HG02970 (cell line): Measurements from ENCODE around the gene ZMYM3.

Source experiments
- ATAC-seq: cut with Tn5 transposase; IDR thresholded peaks from one replicate; pipeline ENCODE4 v1.9.1; 2021; ENCODE audit warnings: mild to moderate bottlenecking, moderate library complexity, moderate number of reproducible peaks; ENCODE audit not compliant: unreplicated experiment, low FRiP score

The ZMYM3 gene

DNA sequence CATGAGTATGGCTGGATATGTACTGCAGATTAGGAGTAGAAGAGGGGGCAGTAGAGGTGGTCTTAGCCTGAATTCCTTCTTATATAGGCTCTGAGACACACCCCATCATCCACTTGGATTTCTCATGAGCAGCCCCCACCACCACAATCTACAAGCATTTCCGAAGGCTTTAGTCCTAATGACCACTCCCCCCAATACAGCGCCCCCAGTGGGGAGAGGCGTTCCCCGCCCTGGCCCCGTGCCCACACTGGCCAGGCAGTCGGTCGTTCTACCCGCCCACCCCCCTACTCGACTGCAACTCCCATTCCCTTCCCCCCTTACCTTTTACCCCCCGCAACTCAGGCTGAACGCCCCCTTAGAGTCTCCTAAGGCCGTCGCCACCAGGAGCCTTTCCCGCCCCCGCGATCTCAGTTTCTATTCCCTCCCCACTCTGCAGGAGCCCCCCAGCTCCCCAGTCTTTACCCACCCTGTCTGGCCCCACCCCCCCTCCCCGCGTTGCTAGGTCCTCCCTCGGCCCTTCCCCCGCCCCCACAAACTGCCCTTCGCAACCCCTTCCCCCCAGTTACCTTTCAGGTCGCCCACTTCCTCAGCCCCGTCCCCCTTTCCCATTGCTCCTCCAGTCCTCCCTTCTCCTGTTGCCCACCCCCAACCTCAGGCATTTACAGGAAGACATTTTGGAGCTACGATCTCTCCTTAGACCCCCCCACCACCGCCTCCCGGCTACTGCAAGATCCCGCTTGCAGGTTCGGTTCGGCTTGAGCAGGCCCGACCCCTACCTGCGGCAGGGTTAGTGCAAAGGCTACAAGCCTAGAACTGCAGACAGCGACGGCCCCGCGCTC lies 468 bp downstream of the ZMYM3 start:
- no peak for ATAC-seq

DNA sequence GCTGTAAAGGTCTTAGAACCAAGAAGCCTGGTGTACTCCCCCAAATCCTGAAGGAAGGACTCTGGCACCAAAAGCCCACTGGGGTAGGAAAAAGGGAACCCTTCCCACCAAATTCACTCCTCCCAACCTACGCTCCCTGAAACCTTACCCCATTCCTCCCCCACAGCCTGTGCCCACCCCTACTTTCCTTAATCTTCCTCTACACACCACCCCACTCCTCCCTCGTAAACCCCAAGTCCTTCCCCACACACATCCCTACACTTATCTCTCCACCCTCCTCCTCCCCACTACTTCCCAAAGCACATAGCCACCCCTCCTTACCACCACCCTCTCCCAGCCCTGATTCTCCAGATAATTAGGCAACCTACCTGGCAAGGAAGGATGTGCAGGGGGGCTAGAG lies 1.7 kb downstream of the ZMYM3 start:
- ATAC-seq, result no peak

DNA sequence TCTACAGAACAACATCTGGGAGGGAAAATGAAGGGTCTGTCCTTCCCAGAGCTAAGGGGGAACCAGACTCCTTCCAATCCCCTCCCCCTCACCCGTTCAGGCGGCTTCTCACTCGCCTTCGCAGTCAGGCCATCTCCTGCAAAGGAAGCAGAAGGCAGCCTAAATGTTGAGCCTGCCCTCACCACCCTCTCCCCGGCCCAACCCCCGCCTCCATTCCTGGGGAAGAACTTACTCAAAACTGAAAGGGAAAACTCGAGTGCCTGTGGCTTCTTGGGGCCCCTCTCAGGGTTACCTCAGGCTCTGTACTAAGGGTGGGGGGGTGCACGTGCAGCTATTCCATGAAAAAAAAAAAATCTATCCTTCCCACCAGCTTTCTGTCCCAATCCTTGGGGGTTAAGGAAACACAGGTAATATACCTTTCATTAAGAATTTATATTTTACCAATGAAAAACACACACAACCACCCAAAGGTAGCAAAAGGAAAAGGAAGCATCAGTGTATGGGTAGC lies 2.4 kb downstream of the ZMYM3 start:
- no peak for ATAC-seq

DNA sequence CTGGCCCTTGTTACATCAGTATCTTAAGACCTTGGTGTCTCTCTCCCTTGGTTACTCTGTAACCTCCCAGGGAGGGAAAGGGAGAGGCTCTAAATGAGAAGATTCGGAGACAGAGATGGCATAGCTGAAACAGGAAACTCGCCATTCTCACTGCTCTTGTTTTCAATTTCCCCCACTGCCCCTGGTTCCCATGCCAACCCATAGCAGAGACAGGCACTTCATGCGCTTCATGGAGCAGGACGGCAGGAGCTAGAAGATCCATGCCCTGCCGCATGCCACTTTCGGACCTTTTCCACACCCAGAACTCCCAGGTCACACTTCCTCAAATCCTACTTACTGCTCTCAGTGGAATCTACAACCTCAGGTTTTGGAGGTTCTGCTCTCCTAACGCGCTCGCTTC lies 3.1 kb downstream of the ZMYM3 start:
- no peak for ATAC-seq

DNA sequence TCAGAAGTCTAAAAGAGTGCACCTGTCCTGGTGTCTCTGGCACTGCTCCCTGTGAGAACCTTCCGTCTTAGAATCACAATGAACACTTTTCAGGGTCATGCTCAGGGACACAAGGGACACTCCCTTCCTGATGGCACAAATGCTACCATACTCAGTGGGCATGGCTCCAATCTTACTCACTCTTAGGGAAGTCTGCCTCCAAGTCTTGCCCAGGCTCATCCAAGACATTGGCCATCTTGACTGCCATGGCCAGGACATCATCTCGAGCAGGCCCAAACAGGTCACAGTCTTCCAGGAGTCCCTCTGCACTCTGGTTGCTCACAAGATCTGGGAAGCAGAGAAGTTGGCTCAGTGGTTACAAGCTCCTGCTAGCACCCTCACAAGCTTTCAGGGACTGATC lies 8.8 kb downstream of the ZMYM3 start:
- no peak for ATAC-seq

DNA sequence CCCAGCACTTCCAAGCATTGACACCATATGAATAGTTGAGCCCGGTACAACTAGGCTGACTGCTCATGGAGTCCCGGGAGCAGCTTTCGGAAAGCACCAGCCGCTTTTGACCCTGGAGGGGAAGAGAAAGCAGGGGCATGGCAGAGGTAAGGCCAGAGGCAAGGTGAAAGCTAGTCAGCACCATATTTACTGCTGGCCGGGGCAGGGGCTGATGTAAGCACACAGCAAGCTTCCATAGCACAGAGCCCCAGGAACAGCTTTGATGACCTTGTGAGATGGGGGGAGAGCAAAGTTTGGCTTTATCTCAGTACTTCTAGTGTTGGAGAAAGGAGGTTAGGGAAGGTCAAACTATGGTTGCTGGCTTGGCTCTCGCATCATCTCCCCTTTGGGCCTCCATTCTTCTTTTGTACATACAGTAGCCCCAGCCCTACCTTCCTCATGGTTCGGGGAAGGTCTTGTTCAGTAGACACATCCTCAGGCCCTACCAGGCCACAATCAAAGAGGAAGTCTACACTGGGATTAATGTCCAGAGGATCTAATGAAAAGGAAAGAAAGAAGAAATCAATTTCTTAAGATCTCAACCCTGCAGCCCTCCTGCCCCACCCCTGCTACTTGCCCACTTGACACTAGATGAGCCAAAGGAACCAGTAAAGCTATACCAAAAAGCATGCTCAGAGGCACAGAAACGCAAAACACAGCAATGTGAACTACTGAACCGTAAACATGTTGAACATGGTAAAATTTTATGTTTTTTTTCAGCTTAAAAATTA lies 9.4 kb downstream of the ZMYM3 start:
- ATAC-seq, result no peak

DNA sequence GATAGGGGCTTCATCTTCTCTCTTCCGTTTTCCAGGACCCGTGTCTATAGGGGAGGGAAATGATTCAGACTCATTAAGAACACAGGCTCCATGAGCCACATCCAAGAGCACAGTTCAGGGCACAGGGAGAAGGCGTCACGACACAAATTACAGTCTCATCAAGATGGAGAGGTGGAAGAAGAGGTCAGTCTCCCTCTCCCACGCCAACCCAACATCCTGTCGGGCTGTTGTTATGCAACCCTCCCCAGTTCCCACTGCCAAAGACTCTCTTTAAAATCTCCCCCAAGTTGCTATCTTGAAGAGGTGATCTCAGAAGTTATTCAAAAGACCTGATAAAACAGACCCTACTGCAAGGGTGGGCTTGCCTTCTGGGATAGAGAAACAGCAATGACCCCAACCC lies 12.6 kb downstream of the ZMYM3 start:
- no peak for ATAC-seq

DNA sequence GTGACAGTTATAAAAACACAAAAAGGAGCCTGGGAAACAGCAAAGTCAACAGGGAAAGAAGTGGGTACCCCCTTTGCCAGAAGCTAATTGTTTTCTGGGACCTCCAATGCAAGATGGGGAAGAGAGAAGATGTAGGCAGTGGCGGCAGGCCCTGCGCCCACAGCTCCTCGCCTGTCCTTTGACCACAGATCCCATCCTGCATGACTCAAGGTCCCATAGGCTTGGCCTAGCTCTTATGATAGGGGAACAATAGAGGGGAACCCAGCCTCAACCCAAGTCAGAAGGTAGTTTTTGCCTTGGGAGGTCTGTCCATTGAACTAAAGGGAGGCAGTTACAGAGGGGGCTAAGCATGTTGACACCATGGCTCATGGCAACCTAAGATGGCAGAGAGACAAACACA lies 14.2 kb downstream of the ZMYM3 start:
- no peak for ATAC-seq

DNA sequence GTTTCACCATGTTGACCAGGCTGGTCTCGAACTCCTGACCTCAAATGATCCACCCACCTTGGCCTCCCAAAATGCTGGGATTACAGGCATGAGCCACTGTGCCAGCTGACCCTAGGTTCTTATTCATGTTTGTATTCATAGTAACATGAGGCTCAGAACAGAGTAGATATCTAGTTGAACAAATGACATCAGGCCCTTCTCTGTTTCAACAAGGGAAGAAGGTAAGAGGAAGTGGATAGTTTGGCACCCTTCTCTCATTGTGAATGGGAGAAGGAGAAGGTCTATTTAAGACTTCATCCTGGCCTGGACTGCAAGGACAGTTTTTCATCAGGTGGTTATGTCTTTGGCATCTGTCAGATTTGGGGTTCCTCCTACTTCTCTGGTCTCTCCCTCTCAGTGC lies 17.1 kb downstream of the ZMYM3 start:
- no peak for ATAC-seq

DNA sequence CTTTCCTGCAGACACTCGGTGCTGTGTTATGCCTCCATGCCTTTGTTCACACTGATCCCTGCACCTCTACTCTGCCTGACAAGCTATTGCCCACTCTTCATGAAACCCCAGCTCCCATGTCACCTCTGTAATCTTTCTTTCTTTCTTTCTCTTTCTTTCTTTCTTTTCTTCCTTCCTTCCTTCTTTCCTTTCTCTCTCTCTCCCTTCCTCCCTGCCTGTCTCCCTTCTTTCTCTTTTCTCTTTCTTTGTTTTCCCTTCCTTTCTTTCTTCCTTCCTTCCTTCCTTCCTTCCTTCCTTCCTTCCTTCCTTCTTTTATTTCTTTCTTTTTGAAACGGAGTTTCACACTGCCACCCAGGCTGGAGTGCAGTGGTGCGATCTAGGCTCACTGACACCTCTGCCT lies 18.5 kb downstream of the ZMYM3 start:
- no peak for ATAC-seq

DNA sequence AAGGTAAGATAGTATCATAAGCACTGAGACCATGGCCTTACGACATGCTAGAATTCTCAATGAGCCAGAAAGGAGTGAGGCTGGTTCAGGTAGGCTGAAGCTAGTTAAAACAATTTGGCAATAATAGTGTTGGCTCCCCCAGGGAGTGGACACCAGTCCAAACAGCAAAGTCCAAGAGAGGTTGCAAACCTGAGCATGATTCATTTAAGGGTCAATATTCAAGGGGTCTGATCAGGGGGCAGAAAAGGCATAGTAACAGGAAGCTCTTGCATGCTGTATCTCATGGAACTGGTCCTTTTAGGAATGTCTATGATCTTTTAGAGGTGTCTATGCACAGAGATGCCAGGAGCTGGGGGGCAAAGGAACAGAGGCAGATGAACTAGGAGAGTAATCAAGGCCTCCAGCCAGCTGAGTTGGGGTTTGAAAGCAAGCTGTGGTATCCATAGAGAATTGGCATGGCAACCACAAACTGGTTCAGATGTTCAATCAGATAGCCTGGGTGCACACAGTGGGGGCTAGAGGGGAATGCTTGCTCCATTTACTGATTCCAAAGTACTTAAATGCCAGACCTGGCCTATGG lies 25.8 kb downstream of the ZMYM3 start:
- no peak for ATAC-seq

DNA sequence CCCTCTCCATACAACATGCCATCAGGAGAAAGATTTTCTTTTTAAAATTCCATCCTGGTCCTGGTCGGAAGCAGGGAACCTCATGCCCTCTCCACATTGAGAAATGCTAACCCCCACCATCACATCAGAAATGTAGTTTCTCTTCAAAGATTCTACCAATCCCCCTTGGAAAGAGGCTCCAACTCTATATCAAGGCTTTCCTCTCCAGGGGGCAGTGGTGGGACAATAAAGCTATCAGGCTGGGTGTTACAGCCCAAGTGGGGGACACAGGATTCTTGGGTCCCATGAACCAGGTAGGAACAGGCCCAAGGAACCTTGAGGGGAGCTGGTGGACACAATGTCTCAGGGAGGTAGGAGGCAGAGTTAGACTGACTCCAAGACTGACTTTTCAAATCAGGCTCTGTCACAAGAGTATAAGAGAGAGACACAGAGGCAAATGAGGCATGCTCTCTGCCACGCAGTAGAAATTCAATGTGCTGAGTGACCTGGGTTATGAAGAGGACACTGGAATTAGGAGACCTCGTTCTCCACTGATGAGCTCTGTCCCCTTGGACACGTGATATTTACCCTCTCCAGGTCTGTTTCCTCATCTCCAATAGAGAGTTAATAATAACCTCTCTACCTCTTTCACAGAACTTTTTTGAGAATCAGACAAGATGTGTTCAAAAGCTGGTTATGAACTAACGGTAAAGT lies 26.4 kb downstream of the ZMYM3 start:
- ATAC-seq, result no peak

DNA sequence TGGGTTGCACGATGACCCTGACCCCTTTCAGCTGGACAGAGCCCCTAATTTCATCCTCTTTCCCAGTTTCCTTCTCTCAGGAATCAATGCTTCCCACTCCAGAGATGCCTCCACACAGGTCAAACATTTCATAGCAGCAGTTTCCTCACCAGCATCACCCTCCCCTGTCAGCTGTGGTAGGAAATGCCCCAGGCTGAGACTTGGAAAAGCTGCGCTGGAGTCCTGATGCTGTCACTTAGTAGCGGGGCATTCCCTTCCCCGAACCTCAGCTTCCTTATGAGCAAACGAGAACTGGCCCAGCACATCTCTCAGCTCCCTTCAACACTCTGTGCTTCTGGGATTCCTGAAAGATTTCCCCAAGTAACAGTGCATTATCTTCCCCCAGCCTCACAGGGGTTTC lies 28.3 kb downstream of the ZMYM3 start:
- ATAC-seq, result no peak

DNA sequence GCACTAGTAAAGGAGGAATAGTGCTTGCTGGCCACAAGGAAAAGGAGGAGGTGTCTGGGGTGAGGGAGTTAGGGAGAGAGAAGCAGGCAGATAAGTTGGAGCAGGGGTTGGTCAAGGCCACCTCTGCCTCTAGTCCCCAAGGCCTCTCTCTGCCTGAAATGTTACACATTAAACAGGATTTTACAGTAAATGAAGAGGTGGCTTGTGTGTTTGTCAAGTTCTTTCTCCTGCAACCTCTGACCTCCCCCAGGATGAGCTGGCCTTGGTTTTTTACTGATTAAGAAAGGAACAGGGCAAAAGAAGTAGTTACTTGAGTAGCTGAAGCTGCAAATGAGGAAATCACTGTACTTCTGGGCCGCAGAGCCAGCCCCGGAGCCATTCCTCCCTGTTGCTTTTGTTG lies 28.9 kb downstream of the ZMYM3 start:
- ATAC-seq, result no peak

DNA sequence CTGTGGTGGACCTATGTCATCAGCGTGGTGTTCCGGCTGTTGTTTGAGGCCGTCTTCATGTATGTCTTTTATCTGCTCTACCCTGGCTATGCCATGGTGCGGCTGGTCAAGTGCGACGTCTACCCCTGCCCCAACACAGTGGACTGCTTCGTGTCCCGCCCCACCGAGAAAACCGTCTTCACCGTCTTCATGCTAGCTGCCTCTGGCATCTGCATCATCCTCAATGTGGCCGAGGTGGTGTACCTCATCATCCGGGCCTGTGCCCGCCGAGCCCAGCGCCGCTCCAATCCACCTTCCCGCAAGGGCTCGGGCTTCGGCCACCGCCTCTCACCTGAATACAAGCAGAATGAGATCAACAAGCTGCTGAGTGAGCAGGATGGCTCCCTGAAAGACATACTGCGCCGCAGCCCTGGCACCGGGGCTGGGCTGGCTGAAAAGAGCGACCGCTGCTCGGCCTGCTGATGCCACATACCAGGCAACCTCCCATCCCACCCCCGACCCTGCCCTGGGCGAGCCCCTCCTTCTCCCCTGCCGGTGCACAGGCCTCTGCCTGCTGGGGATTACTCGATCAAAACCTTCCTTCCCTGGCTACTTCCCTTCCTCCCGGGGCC lies 29.7 kb downstream of the ZMYM3 start:
- no peak for ATAC-seq

DNA sequence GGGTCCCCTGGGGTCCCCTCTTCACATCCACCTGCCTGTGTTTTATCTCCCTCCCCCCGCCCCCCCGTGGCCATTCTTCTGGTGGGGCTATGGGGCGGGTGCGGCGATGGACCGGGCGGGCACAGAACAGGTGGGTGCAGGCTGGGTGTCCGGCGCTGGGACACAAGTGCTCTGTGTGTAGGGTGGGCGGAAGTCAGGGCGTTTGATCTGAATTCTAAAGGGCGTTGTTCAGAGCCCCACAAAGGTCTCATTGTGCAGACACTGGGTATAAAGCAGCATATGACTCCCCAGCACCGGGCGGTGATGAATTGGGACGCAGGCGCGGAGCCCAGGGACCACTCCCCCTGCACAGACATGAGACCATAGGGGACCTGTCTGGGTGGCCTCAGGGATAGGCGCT lies 31.0 kb downstream of the ZMYM3 start, which contains the start of gene GJB1:
Gene GJB1, plus strand, starts transcription at position 296 of the 400 bp plus-strand sequence. CDS start 484 bp downstream, outside the sequence.
- no peak for ATAC-seq

DNA sequence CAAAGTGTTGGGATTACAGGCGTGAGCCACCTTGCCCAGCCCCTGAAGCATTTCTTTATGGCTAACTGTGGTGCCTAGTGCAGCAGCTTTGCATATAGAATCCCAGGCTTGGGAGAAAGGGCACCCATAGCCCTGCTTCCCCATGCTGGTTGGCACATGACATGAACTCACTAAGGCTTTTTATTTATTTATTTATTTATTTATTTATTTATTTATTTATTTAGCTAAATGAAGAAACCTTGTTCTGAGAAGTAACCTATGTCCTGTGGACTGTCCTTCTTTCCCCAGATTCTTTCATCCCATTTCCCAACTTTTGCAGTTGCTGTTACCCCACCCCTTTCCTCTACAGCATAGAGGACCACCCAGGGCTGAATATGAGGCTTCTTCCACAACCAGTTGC lies 32.8 kb downstream of the ZMYM3 start:
- ATAC-seq, result no peak

DNA sequence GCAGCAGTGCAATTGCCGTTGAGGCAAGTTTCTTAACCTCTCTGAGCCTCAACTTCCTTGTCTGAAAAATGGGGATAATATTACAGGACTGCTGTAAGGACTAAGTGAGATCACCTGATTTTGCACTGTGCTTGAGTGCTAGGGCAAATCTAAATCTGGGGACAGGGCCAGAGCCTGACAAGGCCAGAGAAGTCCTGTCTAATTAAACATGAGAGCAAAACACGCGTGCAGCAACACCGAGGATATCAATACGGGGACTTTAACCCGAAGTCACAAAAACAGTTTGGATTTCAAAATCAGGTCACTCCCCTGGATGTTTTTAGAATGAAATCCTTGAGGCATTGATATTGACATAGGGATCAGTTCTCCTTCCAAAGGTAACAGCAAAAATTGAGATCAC lies 36.6 kb downstream of the ZMYM3 start:
- no peak for ATAC-seq

DNA sequence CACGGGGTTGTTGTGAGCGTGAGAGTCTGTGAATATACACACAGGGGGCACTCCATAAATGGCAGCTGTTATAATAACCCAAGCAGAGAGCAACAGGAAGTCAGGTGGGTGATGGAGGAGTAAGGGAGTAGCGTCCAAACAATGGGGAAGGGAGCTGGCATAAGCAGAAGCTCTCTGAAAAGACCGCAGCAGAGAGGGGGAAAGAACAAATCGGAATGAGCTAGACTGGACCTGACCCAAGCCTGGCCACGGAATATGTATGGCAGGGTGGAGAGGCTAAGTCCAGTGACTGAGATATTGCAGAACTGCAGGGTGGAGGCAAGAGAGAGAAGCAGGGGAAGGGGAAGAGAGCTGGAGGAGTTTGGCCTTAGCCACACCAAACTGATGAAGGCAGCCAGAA lies 37.5 kb downstream of the ZMYM3 start:
- no peak for ATAC-seq

DNA sequence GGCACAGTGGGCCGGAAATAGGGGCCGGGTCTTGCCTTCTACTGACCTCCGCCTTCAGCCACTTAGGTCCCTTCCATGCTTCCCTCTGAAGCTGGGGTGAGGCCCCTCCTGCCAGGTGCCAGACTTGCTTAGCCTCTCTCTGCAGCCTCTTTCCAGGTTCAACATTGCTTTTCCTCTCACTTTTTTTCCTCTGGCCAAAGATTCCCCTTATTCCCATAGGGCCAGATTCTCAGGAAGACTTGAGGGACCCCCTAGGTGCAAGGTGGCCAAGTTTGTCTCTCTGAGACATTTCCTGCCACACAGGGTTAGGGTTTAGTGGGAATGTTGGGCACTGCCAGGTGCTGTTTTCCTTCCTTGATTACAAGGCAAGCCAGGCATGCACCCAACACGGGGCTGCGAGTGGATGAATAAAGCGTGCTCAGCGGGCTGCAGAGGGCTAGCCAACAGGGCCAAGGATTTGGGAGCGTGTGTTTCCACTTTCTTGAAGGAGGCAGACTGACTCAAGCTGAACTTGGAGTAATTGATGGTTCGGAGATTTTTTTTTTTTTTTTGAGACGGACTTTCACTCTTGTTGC lies 38.5 kb downstream of the ZMYM3 start:
- ATAC-seq, result no peak
